ENCODE results near the gene COX4I2.

The COX4I2 gene

GRCh38 chr20:31665753-31666152, 28.0 kb downstream of the COX4I2 start:
- H3K4me1 ChIP-seq (ENCODE audit: control insufficient read depth, insufficient read depth, low read length), result peaks cover 5% of the 10 kb centered on the region
- no peak overlapping the region for H3K4me3 ChIP-seq (ENCODE audit: low read depth, low read length)
- CTCF ChIA-PET, result interaction anchor here (0.6 to 2.1 kb wide), 2 partner anchors 10 to 32 kb away, joined by 5 to 6 read pairs; no protein-coding TSS in a partner anchor
- peaks cover 0 to 7% of the 10 kb centered on the region in 2 experiments; a peak in 1 of 3 replicates for H3K36me3 ChIP-seq (ENCODE audit: control insufficient read depth in 2 of 2, insufficient read depth in 1 of 2, low read length in 2 of 2)
- no peaks in the 10 kb centered on the region for H3K9me3 ChIP-seq (ENCODE audit: control insufficient read depth, insufficient read depth, low read depth, low read length)
- no peak for TF ChIP-seq ZNF777 (tag by site-specific recombination; IDR thresholded peaks at IDR 0.05; ENCODE audit: borderline replicate concordance)
- TF ChIP-seq, protein P1, sequence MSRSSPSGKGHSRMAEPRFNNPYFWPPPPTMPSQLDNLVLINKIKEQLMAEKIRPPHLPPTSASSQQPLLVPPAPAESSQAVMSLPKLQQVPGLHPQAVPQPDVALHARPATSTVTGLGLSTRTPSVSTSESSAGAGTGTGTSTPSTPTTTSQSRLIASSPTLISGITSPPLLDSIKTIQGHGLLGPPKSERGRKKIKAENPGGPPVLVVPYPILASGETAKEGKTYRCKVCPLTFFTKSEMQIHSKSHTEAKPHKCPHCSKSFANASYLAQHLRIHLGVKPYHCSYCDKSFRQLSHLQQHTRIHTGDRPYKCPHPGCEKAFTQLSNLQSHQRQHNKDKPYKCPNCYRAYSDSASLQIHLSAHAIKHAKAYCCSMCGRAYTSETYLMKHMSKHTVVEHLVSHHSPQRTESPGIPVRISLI (tag by site-specific recombination; IDR thresholded peaks at IDR 0.05), result no peak
- TF ChIP-seq SALL2 (tag by site-specific recombination; IDR thresholded peaks at IDR 0.05; ENCODE audit: borderline replicate concordance), result no peak
- TF ChIP-seq ZNF785 (tag by site-specific recombination; IDR thresholded peaks at IDR 0.05), result no peak
- TF ChIP-seq ZNF132 (tag by site-specific recombination; IDR thresholded peaks at IDR 0.05; ENCODE audit: borderline replicate concordance), result no peak
- TF ChIP-seq ZBTB7A (tag by site-specific recombination; IDR thresholded peaks at IDR 0.05; ENCODE audit: low read depth), result no peak
- TF ChIP-seq ZNF433 (tag by site-specific recombination; IDR thresholded peaks at IDR 0.05; ENCODE audit: low read depth), result no peak
- TF ChIP-seq ZNF324 (tag by site-specific recombination; IDR thresholded peaks at IDR 0.05), result no peak
- H3K27ac ChIP-seq (ENCODE audit: extremely low read depth, low read depth, low read length), result no peak overlapping the region
- POLR2A ChIA-PET, result no interaction called here

GRCh38 chr20:31666258-31667042, 28.7 kb downstream of the COX4I2 start:
- Histone ChIP-seq H3K36me3 (ENCODE audit: control insufficient read depth in 2 of 2, insufficient read depth in 1 of 2, low read length in 2 of 2) (peaks cover 0 to 7% of the 10 kb centered on the region in 2 experiments; a peak in 1 of 3 replicates), H3K4me1 (ENCODE audit: control insufficient read depth, insufficient read depth, low read length) (peaks cover 8% of the 10 kb centered on the region), H3K9me3 (ENCODE audit: control insufficient read depth, insufficient read depth, low read depth, low read length) (no peaks in the 10 kb centered on the region), H3K27ac (ENCODE audit: extremely low read depth, low read depth, low read length) (no peak overlapping the region), H3K4me3 (ENCODE audit: low read depth, low read length) (no peak overlapping the region)
- CTCF ChIA-PET, result interaction anchor here (1.4 kb wide), 1 partner anchor 57 kb away, joined by 3 read pairs; no protein-coding TSS in a partner anchor
- POLR2A ChIA-PET, result no interaction called here
- TF ChIP-seq SP7 (tag by site-specific recombination; IDR thresholded peaks at IDR 0.05), result 0 out of 2 replicates have a peak, but pooled peaks have one; percentile 37
- TF ChIP-seq KLF7 (tag by site-specific recombination; IDR thresholded peaks at IDR 0.05; ENCODE audit: borderline replicate concordance), result no peak
- no peak for TF ChIP-seq RBAK (tag by site-specific recombination; IDR thresholded peaks at IDR 0.05)
- TF ChIP-seq, protein P2, sequence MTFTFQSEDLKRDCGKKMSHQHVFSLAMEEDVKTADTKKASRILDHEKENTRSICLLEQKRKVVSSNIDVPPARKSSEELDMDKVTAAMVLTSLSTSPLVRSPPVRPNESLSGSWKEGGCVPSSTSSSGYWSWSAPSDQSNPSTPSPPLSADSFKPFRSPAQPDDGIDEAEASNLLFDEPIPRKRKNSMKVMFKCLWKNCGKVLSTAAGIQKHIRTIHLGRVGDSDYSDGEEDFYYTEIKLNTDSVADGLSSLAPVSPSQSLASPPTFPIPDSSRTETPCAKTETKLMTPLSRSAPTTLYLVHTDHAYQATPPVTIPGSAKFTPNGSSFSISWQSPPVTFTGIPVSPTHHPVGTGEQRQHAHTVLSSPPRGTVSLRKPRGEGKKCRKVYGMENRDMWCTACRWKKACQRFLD (tag by site-specific recombination; IDR thresholded peaks at IDR 0.05), result no peak
- TF ChIP-seq TCF7L2 (IDR thresholded peaks at IDR 0.05; ENCODE audit: borderline replicate concordance, low read depth, low read length), result no peak
- no peak for TF ChIP-seq ZNF311 (tag by site-specific recombination; IDR thresholded peaks at IDR 0.05; ENCODE audit: borderline replicate concordance)
- no peak for TF ChIP-seq ZNF747 (tag by site-specific recombination; IDR thresholded peaks at IDR 0.05)
- TF ChIP-seq ZNF202 (tag by site-specific recombination; IDR thresholded peaks at IDR 0.05; ENCODE audit: borderline replicate concordance), result no peak
- TF ChIP-seq ZNF571 (tag by site-specific recombination; IDR thresholded peaks at IDR 0.05), result no peak
- no peak for TF ChIP-seq SP3 (tag by site-specific recombination; IDR thresholded peaks at IDR 0.05)
- no peak for TF ChIP-seq OVOL3 (tag by site-specific recombination; IDR thresholded peaks at IDR 0.05)
- TF ChIP-seq, protein P3, sequence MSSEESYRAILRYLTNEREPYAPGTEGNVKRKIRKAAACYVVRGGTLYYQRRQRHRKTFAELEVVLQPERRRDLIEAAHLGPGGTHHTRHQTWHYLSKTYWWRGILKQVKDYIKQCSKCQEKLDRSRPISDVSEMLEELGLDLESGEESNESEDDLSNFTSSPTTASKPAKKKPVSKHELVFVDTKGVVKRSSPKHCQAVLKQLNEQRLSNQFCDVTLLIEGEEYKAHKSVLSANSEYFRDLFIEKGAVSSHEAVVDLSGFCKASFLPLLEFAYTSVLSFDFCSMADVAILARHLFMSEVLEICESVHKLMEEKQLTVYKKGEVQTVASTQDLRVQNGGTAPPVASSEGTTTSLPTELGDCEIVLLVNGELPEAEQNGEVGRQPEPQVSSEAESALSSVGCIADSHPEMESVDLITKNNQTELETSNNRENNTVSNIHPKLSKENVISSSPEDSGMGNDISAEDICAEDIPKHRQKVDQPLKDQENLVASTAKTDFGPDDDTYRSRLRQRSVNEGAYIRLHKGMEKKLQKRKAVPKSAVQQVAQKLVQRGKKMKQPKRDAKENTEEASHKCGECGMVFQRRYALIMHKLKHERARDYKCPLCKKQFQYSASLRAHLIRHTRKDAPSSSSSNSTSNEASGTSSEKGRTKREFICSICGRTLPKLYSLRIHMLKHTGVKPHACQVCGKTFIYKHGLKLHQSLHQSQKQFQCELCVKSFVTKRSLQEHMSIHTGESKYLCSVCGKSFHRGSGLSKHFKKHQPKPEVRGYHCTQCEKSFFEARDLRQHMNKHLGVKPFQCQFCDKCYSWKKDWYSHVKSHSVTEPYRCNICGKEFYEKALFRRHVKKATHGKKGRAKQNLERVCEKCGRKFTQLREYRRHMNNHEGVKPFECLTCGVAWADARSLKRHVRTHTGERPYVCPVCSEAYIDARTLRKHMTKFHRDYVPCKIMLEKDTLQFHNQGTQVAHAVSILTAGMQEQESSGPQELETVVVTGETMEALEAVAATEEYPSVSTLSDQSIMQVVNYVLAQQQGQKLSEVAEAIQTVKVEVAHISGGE (tag by site-specific recombination; conservative IDR thresholded peaks at IDR 0.05; ENCODE audit: low read depth), result no peak
- TF ChIP-seq GLI4 (tag by site-specific recombination; IDR thresholded peaks at IDR 0.05), result no peak
- no peak for TF ChIP-seq ZFP37 (tag by site-specific recombination; IDR thresholded peaks at IDR 0.05)
- peak; percentile 85 for TF ChIP-seq GLIS1 (tag by site-specific recombination; IDR thresholded peaks at IDR 0.05)
- no peak for TF ChIP-seq ZNF629 (tag by site-specific recombination; IDR thresholded peaks at IDR 0.05)
- no peak for TF ChIP-seq ZNF600 (tag by site-specific recombination; IDR thresholded peaks at IDR 0.05)
- no peak for TF ChIP-seq ZNF585B (tag by site-specific recombination; IDR thresholded peaks at IDR 0.05)
- TF ChIP-seq SALL2 (tag by site-specific recombination; IDR thresholded peaks at IDR 0.05; ENCODE audit: borderline replicate concordance), result no peak
- TF ChIP-seq ZNF175 (tag by site-specific recombination; IDR thresholded peaks at IDR 0.05), result no peak
- TF ChIP-seq ZNF169 (tag by site-specific recombination; IDR thresholded peaks at IDR 0.05), result no peak
- TF ChIP-seq ZNF529 (tag by site-specific recombination; IDR thresholded peaks at IDR 0.05; ENCODE audit: insufficient replicate concordance), result no peak
- peak; percentile 46; the same call in 1 of the 2 replicates for TF ChIP-seq SP2 (tag by site-specific recombination; IDR thresholded peaks at IDR 0.05)
